Measurements from ENCODE around the gene KLRC1. TPM values are rescaled to one million over a fixed set of nuclear protein-coding genes. Genes with fewer than 3 reads are reported as not detected.

KLRC1 gene
- total and polyA plus RNA-seq, 2 donors (not counting 3 experiments of a cell fraction or from before 2014, with no cell fraction given), result not detected

GRCh38 chr12:10400829-10401228, 52.3 kb downstream of the KLRC1 start:
- Histone ChIP-seq H3K9ac (replicated peaks; ENCODE audit: extremely low read depth, insufficient read depth, low read length) (no peak overlapping the region), H3K27me3 (ENCODE audit: control insufficient read depth in 2 of 2, insufficient read depth in 2 of 2, low read length in 2 of 2) (no peaks in the 10 kb centered on the region), H3K4me2 (ENCODE audit: insufficient read depth, low read length) (no peak overlapping the region), H3K4me3 (replicated peaks in 1 of 3; ENCODE audit: insufficient read depth in 1 of 3, low read depth in 1 of 3, low read length in 3 of 3) (no peak overlapping the region), H3K4me1 (ENCODE audit: control insufficient read depth, extremely low read depth, insufficient read depth, low read length) (no peaks in the 10 kb centered on the region), H2AFZ (ENCODE audit: low read depth, low read length) (no peak overlapping the region), H3K36me3 (ENCODE audit: control insufficient read depth in 2 of 2, extremely low read depth in 1 of 2, insufficient read depth in 2 of 2, low read length in 2 of 2) (no peaks in the 10 kb centered on the region), H3K79me2 (ENCODE audit: control insufficient read depth, insufficient read depth, low read length) (no peaks in the 10 kb centered on the region), H3K9me1 (replicated peaks; ENCODE audit: control insufficient read depth, extremely low read depth, insufficient read depth, low read length) (no peaks in the 10 kb centered on the region), H3K27ac (ENCODE audit: insufficient read depth, low read depth, low read length) (no peak overlapping the region), H3K9me3 (replicated peaks; ENCODE audit: control insufficient read depth, insufficient read depth, low read length) (no peaks in the 10 kb centered on the region), H4K20me1 (replicated peaks; ENCODE audit: control insufficient read depth, extremely low read depth, insufficient read depth, low read length) (no peaks in the 10 kb centered on the region)
- FAIRE-seq, result no peak
- TF ChIP-seq EZH2 (IDR thresholded peaks at IDR 0.05; ENCODE audit: borderline replicate concordance, low read depth, low read length, severe bottlenecking) (no peak), JUN (IDR thresholded peaks at IDR 0.05; ENCODE audit: borderline replicate concordance, insufficient read depth, insufficient read length, low read depth) (no peak)
- TF ChIP-seq, protein P1, sequence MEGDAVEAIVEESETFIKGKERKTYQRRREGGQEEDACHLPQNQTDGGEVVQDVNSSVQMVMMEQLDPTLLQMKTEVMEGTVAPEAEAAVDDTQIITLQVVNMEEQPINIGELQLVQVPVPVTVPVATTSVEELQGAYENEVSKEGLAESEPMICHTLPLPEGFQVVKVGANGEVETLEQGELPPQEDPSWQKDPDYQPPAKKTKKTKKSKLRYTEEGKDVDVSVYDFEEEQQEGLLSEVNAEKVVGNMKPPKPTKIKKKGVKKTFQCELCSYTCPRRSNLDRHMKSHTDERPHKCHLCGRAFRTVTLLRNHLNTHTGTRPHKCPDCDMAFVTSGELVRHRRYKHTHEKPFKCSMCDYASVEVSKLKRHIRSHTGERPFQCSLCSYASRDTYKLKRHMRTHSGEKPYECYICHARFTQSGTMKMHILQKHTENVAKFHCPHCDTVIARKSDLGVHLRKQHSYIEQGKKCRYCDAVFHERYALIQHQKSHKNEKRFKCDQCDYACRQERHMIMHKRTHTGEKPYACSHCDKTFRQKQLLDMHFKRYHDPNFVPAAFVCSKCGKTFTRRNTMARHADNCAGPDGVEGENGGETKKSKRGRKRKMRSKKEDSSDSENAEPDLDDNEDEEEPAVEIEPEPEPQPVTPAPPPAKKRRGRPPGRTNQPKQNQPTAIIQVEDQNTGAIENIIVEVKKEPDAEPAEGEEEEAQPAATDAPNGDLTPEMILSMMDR (IDR thresholded peaks at IDR 0.05; ENCODE audit: extremely low read depth in 1 of 2, insufficient read depth in 1 of 2, low read depth in 1 of 2, low read length in 2 of 2), result no peak
- ChIA-PET CTCF (no interaction called here), POLR2A (no interaction called here)
- dilution Hi-C loops (cut with MboI; ENCODE audit: extremely low pct_ligation_motif_present, low sequenced_read_pairs) (no loop called here), intact Hi-C loops (cut with micrococcal nuclease) (no loop called here)
- no peak for DNase-seq (ENCODE audit: low read depth, low spot score)
- BruUV-seq (replicated peaks), result no TSS peak

DNA sequence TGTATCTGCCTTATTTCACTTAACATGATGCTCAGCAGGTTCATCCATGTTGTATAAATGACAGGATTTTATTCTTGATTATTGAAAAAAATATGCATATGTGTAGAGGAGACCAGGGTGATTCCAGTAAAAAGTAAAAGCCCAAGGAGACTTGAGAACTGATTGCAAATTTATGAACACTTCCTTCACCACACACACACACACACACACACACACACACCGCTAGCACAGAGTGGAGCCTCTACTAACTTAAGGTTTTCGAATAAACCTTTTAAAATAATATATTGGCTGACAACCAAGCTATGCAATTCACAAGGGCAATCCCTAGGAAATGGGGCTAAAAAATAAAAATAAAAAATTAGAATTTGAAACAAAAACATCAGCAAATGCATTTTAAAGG, 55.0 kb downstream of the KLRC1 start:
- Histone ChIP-seq H3K79me2 (ENCODE audit: control insufficient read depth, insufficient read depth, low read length) (no peaks in the 10 kb centered on the region), H2AFZ (ENCODE audit: low read depth, low read length) (no peak overlapping the region), H3K9me1 (replicated peaks; ENCODE audit: control insufficient read depth, extremely low read depth, insufficient read depth, low read length) (no peaks in the 10 kb centered on the region), H4K20me1 (replicated peaks; ENCODE audit: control insufficient read depth, extremely low read depth, insufficient read depth, low read length) (no peaks in the 10 kb centered on the region), H3K4me1 (ENCODE audit: control insufficient read depth, extremely low read depth, insufficient read depth, low read length) (no peaks in the 10 kb centered on the region), H3K27ac (ENCODE audit: insufficient read depth, low read depth, low read length) (no peak overlapping the region), H3K36me3 (ENCODE audit: control insufficient read depth in 2 of 2, extremely low read depth in 1 of 2, insufficient read depth in 2 of 2, low read length in 2 of 2) (no peaks in the 10 kb centered on the region), H3K9me3 (replicated peaks; ENCODE audit: control insufficient read depth, insufficient read depth, low read length) (no peaks in the 10 kb centered on the region), H3K4me3 (replicated peaks in 1 of 3; ENCODE audit: insufficient read depth in 1 of 3, low read depth in 1 of 3, low read length in 3 of 3) (no peak overlapping the region), H3K4me2 (ENCODE audit: insufficient read depth, low read length) (no peak overlapping the region), H3K9ac (replicated peaks; ENCODE audit: extremely low read depth, insufficient read depth, low read length) (no peak overlapping the region), H3K27me3 (ENCODE audit: control insufficient read depth in 2 of 2, insufficient read depth in 2 of 2, low read length in 2 of 2) (no peaks in the 10 kb centered on the region)
- POLR2A ChIA-PET, result no interaction called here
- dilution Hi-C loops (cut with MboI; ENCODE audit: extremely low pct_ligation_motif_present, low sequenced_read_pairs) (no loop called here), intact Hi-C loops (cut with micrococcal nuclease) (no loop called here)
- FAIRE-seq (no peak), DNase-seq (ENCODE audit: low read depth, low spot score) (no peak)
- CTCF ChIA-PET, result no interaction called here
- no peak for TF ChIP-seq POLR2A (IDR thresholded peaks at IDR 0.05; ENCODE audit: low read depth, low read length)
- no peak for TF ChIP-seq FOS (IDR thresholded peaks at IDR 0.05; ENCODE audit: borderline replicate concordance, insufficient read depth, low read length)
- no peak for TF ChIP-seq GATA2 (IDR thresholded peaks at IDR 0.05; ENCODE audit: insufficient read depth, insufficient read length, low read depth, low read length)
- TF ChIP-seq MAX (IDR thresholded peaks at IDR 0.05; ENCODE audit: insufficient read depth, insufficient read length), result no peak
- TF ChIP-seq EZH2 (IDR thresholded peaks at IDR 0.05; ENCODE audit: borderline replicate concordance, low read depth, low read length, severe bottlenecking), result no peak
- TF ChIP-seq JUN (IDR thresholded peaks at IDR 0.05; ENCODE audit: borderline replicate concordance, insufficient read depth, insufficient read length, low read depth), result no peak
- no peak for TF ChIP-seq MYC (IDR thresholded peaks at IDR 0.05; ENCODE audit: low read depth, low read length)
- no peak for TF ChIP-seq POLR2AphosphoS5 (IDR thresholded peaks at IDR 0.05; ENCODE audit: insufficient read depth, low read depth, low read length)
- TF ChIP-seq, protein P1 (IDR thresholded peaks at IDR 0.05; ENCODE audit: extremely low read depth in 1 of 2, insufficient read depth in 1 of 2, low read depth in 1 of 2, low read length in 2 of 2), result no peak
- BruUV-seq (replicated peaks), result no TSS peak

All from endothelial cell of umbilical vein (primary cell).